HepG2 (cell line): ENCODE results near the gene ARHGAP29. TPM values are rescaled to one million over a fixed set of nuclear protein-coding genes. Genes with fewer than 3 reads are reported as not detected.

Source experiments
- ATAC-seq: fragments of 200-7000 bp; cut with Tn5 transposase; 3 replicates; pipeline ENCODE4 v1.9.1; 2020; ENCODE audit warnings: mild to moderate bottlenecking, moderate library complexity
- BruUV-seq: library from RNA; stranded (reverse); fragments of 400-500 nt; replicated peaks from 2 replicates; lab custom pipeline; 2021; lab: Mats Ljungman, UMichigan
- CTCF ChIA-PET: fragments of 300-600 bp; formaldehyde crosslinking; extraction: SDS; loops from one replicate; lab custom pipeline; 2021; ENCODE audit warnings: low total read pairs, inconsistent platforms, low intra/inter-chr PET ratio; lab: Yijun Ruan, JAX
- POLR2A ChIA-PET: fragments of 350-600 bp; sonication (Branson Sonifier 250); formaldehyde crosslinking; loops from one replicate; lab custom pipeline; 2020; ENCODE audit warnings: antibody characterized with exemption, inconsistent platforms; lab: Yijun Ruan, JAX
- DNase-seq: peaks from one replicate; pipeline ENCODE4 v3.0.0-alpha.2; 2015; ENCODE audit warnings: low spot score
- FAIRE-seq: peaks from 3 replicates; lab custom pipeline; 2011; peaks lifted over from hg19 to GRCh38; lab: Jason Lieb, UNC
- H2AFZ ChIP-seq: one replicate; pipeline ENCODE4 v1.6.1; 2011; ENCODE audit warnings: low read length, inconsistent platforms
- H3K27ac ChIP-seq: fragments of 300-600 bp; 3 replicates; pipeline ENCODE4 v1.8.0; 2011; ENCODE audit warnings: mixed run types, mild to moderate bottlenecking, mixed read lengths, low read length, inconsistent platforms; ENCODE audit not compliant: insufficient read depth; ENCODE audit errors: extremely low read length
- H3K27me3 ChIP-seq, 2 experiments: fragments of 200-600 bp in 1 of 2; 2 replicates in 1 of 2; 3 replicates in 1 of 2; pipeline versions ENCODE4 v1.6.0 to v1.8.0; 2011; ENCODE audit warnings: low read length in 2 of 2, mild to moderate bottlenecking in 2 of 2, moderate library complexity in 2 of 2, inconsistent platforms in 1 of 2; ENCODE audit not compliant: insufficient read depth in 2 of 2, control insufficient read depth in 1 of 2
- H3K36me3 ChIP-seq, 2 experiments: fragments of 200-600 bp in 1 of 2; replicated peaks in 1 of 2; 2 replicates in 1 of 2; 3 replicates in 1 of 2; pipeline versions ENCODE4 v1.5.1 to v1.8.0; 2011; ENCODE audit warnings: low read length in 2 of 2, inconsistent platforms in 1 of 2; ENCODE audit not compliant: insufficient read depth in 2 of 2, control insufficient read depth in 1 of 2
- H3K4me1 ChIP-seq: 2 replicates; pipeline ENCODE4 v1.5.1; 2012; ENCODE audit warnings: low read length, inconsistent platforms; ENCODE audit not compliant: insufficient read depth
- H3K4me2 ChIP-seq: 2 replicates; pipeline ENCODE4 v1.6.0; 2011; ENCODE audit warnings: low read depth, low read length, inconsistent platforms
- H3K4me3 ChIP-seq, 3 experiments: fragments of 200-600 bp in 1 of 3; sonication (generic), shearing (Covaris generic) in 1 of 3; replicated peaks in 1 of 3; 2 replicates each; pipeline ENCODE4 v1.5.1; 2011 to 2016; ENCODE audit warnings: low read length in 3 of 3, inconsistent platforms in 2 of 3, low read depth in 2 of 3, mild to moderate bottlenecking in 2 of 3, control low read depth in 1 of 3, mixed read lengths in 1 of 3; ENCODE audit not compliant: insufficient read depth in 1 of 3
- H3K79me2 ChIP-seq: one replicate; pipeline ENCODE4 v1.6.1; 2011; ENCODE audit warnings: low read length, inconsistent platforms; ENCODE audit not compliant: insufficient read depth
- H3K9ac ChIP-seq: 2 replicates; pipeline ENCODE4 v1.6.0; 2011; ENCODE audit warnings: mild to moderate bottlenecking, low read depth, low read length, inconsistent platforms; ENCODE audit not compliant: insufficient read depth
- H3K9me3 ChIP-seq: 2 replicates; pipeline ENCODE4 v1.5.1; 2012; ENCODE audit warnings: mild to moderate bottlenecking, low read length
- H4K20me1 ChIP-seq: 2 replicates; pipeline ENCODE4 v1.6.0; 2011; ENCODE audit warnings: inconsistent platforms, mild to moderate bottlenecking, low read length, moderate library complexity; ENCODE audit not compliant: insufficient read depth
- AFF4 ChIP-seq: sonication (generic); formaldehyde crosslinking; IDR thresholded peaks from 2 replicates; pipeline ENCODE4 v1.4.0; 2020; ENCODE audit warnings: missing genetic modification reagents
- ASH2L ChIP-seq: fragments of 300-600, 200-600 bp; sonication (generic); IDR thresholded peaks from 2 replicates; pipeline ENCODE4 v1.7.0; 2017; ENCODE audit warnings: low read depth, mild to moderate bottlenecking, moderate library complexity, mixed read lengths, low read length; ENCODE audit not compliant: insufficient read length
- GTF2F1 ChIP-seq: fragments of 150-350 bp; IDR thresholded peaks from 2 replicates; pipeline ENCODE4 v1.6.1; 2014; ENCODE audit warnings: low read length
- KMT2B ChIP-seq: IDR thresholded peaks from 2 replicates; pipeline ENCODE4 v1.6.1; 2016; ENCODE audit warnings: missing genetic modification reagents, missing compliant biosample characterization
- PAX8 ChIP-seq: sonication (generic); formaldehyde crosslinking; IDR thresholded peaks from 2 replicates; pipeline ENCODE4 v1.8.0; 2022; ENCODE audit warnings: mild to moderate bottlenecking, missing genetic modification reagents, borderline replicate concordance
- PREB ChIP-seq: sonication (generic); formaldehyde crosslinking; IDR thresholded peaks from 2 replicates; pipeline ENCODE4 v1.4.0; 2020; ENCODE audit warnings: missing genetic modification reagents
- RXRB ChIP-seq: IDR thresholded peaks from 2 replicates; pipeline ENCODE4 v1.6.1; 2016; ENCODE audit warnings: borderline replicate concordance, missing genetic modification reagents, missing compliant biosample characterization
- TFDP1 ChIP-seq: IDR thresholded peaks from 2 replicates; pipeline ENCODE4 v1.6.1; 2016; ENCODE audit warnings: missing compliant biosample characterization, missing genetic modification reagents, borderline replicate concordance
- ZNF124 ChIP-seq: sonication (generic); formaldehyde crosslinking; IDR thresholded peaks from 2 replicates; pipeline ENCODE4 v1.4.0; 2020; ENCODE audit warnings: missing genetic modification reagents
- ZNF263 ChIP-seq: sonication (generic); formaldehyde crosslinking; IDR thresholded peaks from 2 replicates; pipeline ENCODE4 v1.4.0; 2020; ENCODE audit warnings: missing genetic modification reagents
- ZNF383 ChIP-seq: sonication (generic); formaldehyde crosslinking; IDR thresholded peaks from 2 replicates; pipeline ENCODE4 v1.4.0; 2020; ENCODE audit warnings: missing genetic modification reagents, mild to moderate bottlenecking, borderline replicate concordance
- ZNF607 ChIP-seq: sonication (generic); formaldehyde crosslinking; IDR thresholded peaks from 2 replicates; pipeline ENCODE4 v1.5.1; 2020; ENCODE audit warnings: missing genetic modification reagents, mild to moderate bottlenecking, borderline replicate concordance
- ZNF746 ChIP-seq: sonication (generic); formaldehyde crosslinking; IDR thresholded peaks from 2 replicates; pipeline ENCODE4 v1.8.0; 2022; ENCODE audit warnings: mild to moderate bottlenecking, missing genetic modification reagents
- WGBS: methylation state at CpG from one replicate; pipeline ENCODE4 v1.1.6; 2017; ENCODE audit warnings: low lambda C conversion rate; 5-methylcytosine and 5-hydroxymethylcytosine counted together
- in situ Hi-C: cut with HindIII; loops from 2 replicates; pipeline ENCODE4 v1.10.0; 2017; ENCODE audit warnings: low pct_unique_long_range_greater_than_20kb; ENCODE audit not compliant: extremely low pct_ligation_motif_present
- intact Hi-C: fragments of 100-400 bp; cut with micrococcal nuclease; formaldehyde crosslinking; loops from one replicate; pipeline ENCODE4 v1.10.0; 2022; ENCODE audit not compliant: unreplicated experiment
- polyA plus RNA-seq, 8 experiments: library from polyadenylated mRNA; depleted of rRNA in 3 of 8; stranded (reverse) in 7 of 8; unstranded in 1 of 8; fragments of >200 nt; fragmentation: Illumina TruSeq in 4 of 8; extraction: Trizol in 4 of 8; gene quantifications; 2 replicates each; pipeline versions ENCODE4 v1.2.1 to v1.2.3, GENCODE V29; 2011 to 2016; ENCODE audit warnings: low read depth in 4 of 8, missing spikeins in 1 of 8, mixed read lengths in 1 of 8; ENCODE audit not compliant: insufficient read depth in 1 of 8
- total RNA-seq, 5 experiments: library from RNA; depleted of rRNA; stranded (reverse); fragments of >200 nt; fragmentation: Illumina TruSeq; extraction: Trizol; gene quantifications; 2 replicates each; pipeline ENCODE4 v1.2.3, GENCODE V29; 2016; ENCODE audit warnings: low read depth in 1 of 5

Gene ARHGAP29
- total and polyA plus RNA-seq, 2 of the 13 experiments (the other 11 are each of a cell fraction or from before 2014, with no cell fraction given), result 12.8 to 18.3 TPM

GRCh38 chr1:94281361-94282142 is 44.2 kb upstream of the ARHGAP29 start:
- in situ Hi-C loops (no loop called here), intact Hi-C loops (no loop called here)
- no peaks in the 10 kb centered on the region for H3K79me2 ChIP-seq
- H2AFZ ChIP-seq, result no peak overlapping the region
- ChIA-PET POLR2A (interaction anchor here (1.3 kb wide), 1 partner anchor 51 kb away, joined by 3 read pairs; no protein-coding TSS in a partner anchor), CTCF (no interaction called here)
- H3K9me3 ChIP-seq, result no peaks in the 10 kb centered on the region
- no peak overlapping the region for H3K4me3 ChIP-seq
- no TSS peak for BruUV-seq
- peak; percentile 62; the same call in 2 of the 3 replicates for ATAC-seq
- FAIRE-seq, result no peak
- no peaks in the 10 kb centered on the region for H3K27me3 ChIP-seq
- peak overlapping the region; percentile 14; the same call in 1 of the 2 replicates for H3K4me2 ChIP-seq
- WGBS, result 22% methylated on average over 6 of the region's 6 CpGs
- H3K9ac ChIP-seq, result no peak overlapping the region
- no peaks in the 10 kb centered on the region for H3K36me3 ChIP-seq
- no peak for DNase-seq
- no peaks in the 10 kb centered on the region for H4K20me1 ChIP-seq
- peaks cover 22% of the 10 kb centered on the region for H3K4me1 ChIP-seq
- H3K27ac ChIP-seq, result no peak overlapping the region
- TF ChIP-seq PREB (CRISPR knock-in tag), result no peak
- TF ChIP-seq TFDP1 (CRISPR knock-in tag), result no peak
- TF ChIP-seq AFF4 (CRISPR knock-in tag), result no peak
- no peak for TF ChIP-seq ASH2L
- no peak for TF ChIP-seq ZNF124
- no peak for TF ChIP-seq GTF2F1
- TF ChIP-seq ZNF746 (CRISPR knock-in tag), result no peak
- no peak for TF ChIP-seq RXRB
- TF ChIP-seq KMT2B (CRISPR knock-in tag), result no peak
- no peak for TF ChIP-seq ZNF607
- no peak for TF ChIP-seq ZNF383 (CRISPR knock-in tag)
- TF ChIP-seq PAX8 (CRISPR knock-in tag), result no peak
- TF ChIP-seq ZNF263 (CRISPR knock-in tag), result no peak
